Small intestine (tissue), 7 donors: ENCODE data around the gene REP15. TPM values are rescaled to one million over a fixed set of nuclear protein-coding genes. Genes with fewer than 3 reads are reported as not detected.
A peak's percentile ranks its signal among the peaks of the same experiment; 100 is the strongest.

ENCODE experiments used
- DNase-seq, 2 donors: peaks; one replicate each; pipeline versions ENCODE4 v3.0.0 to v3.0.0-alpha.2; 2013
- FAIRE-seq: peaks from 2 replicates; lab custom pipeline; 2012; peaks lifted over from hg19 to GRCh38; lab: Jason Lieb, UNC
- H3K27ac ChIP-seq, 3 donors: one replicate each; pipeline ENCODE4 v1.5.1; 2013; ENCODE audit warnings: low read length in 2 of 3, mild to moderate bottlenecking in 2 of 3, control low read depth in 1 of 3, inconsistent platforms in 1 of 3, low read depth in 1 of 3, moderate library complexity in 1 of 3
- H3K27me3 ChIP-seq, 3 donors: one replicate each; pipeline ENCODE4 v1.6.1; 2013; ENCODE audit warnings: low read length in 3 of 3, inconsistent platforms in 1 of 3; ENCODE audit not compliant: control insufficient read depth in 3 of 3, insufficient read depth in 3 of 3
- H3K36me3 ChIP-seq, 3 donors: one replicate each; pipeline ENCODE4 v1.6.1; 2013; ENCODE audit warnings: low read length in 3 of 3, inconsistent platforms in 1 of 3, low read depth in 1 of 3, mild to moderate bottlenecking in 1 of 3, moderate library complexity in 1 of 3; ENCODE audit not compliant: control insufficient read depth in 3 of 3, insufficient read depth in 2 of 3
- H3K4me1 ChIP-seq, 3 donors: one replicate each; pipeline ENCODE4 v1.6.1; 2013; ENCODE audit warnings: low read length in 2 of 3, inconsistent platforms in 1 of 3, low read depth in 1 of 3, mild to moderate bottlenecking in 1 of 3, moderate library complexity in 1 of 3; ENCODE audit not compliant: control insufficient read depth in 3 of 3, insufficient read depth in 2 of 3
- H3K4me3 ChIP-seq, 3 donors: one replicate each; pipeline ENCODE4 v1.5.1; 2013; ENCODE audit warnings: low read length in 3 of 3, control low read depth in 1 of 3, inconsistent platforms in 1 of 3, low read depth in 1 of 3, mild to moderate bottlenecking in 1 of 3, moderate library complexity in 1 of 3
- H3K9me3 ChIP-seq, 2 donors: one replicate each; pipeline ENCODE4 v1.6.1; 2013; ENCODE audit warnings: low read depth in 1 of 2, low read length in 1 of 2; ENCODE audit not compliant: control insufficient read depth in 2 of 2, insufficient read depth in 1 of 2
- WGBS, 3 donors: extraction: QIAGEN DNeasy Blood & Tissue Kit; methylation state at CpG; one replicate each; pipeline ENCODE4 v1.1.7; 2013; 5-methylcytosine and 5-hydroxymethylcytosine counted together
- polyA plus RNA-seq, 4 donors: library from polyadenylated mRNA; stranded (reverse) in 3 of 4; unstranded in 1 of 4; fragments of 200-250 nt in 3 of 4; fragments of 120-200 nt in 1 of 4; gene quantifications; one replicate each; pipeline versions ENCODE4 v1.2.1 to v1.2.3, GENCODE V29; 2013
- donor health status: healthy with polysubstance abuse.
- donor health status: control.
- donor health status: control.
- donor health status: Bipolar disorder and iron deficiency.
- donor health status: healthy.

The REP15 gene
- polyA plus RNA-seq, 4 donors: 17.2 to 58.8 (median 30.1) TPM

DNA sequence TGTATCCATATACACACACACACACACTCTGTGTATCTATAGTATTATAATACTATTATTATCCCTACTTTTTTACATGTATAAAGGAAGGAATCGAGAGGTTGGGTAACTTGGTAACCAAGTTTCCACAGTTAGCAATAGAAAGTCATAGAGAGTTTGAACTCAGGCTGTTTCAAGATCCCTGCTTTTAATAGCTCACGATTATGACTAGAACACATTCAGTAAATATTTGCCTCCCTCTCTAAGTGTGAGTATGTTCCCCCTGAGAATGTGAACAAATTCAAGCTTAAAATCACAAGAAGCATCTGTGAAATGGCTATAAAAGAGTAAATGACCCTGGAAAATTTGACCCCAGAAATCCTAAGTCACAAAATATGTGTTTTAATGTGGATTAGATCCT is 11.0 kb upstream of the REP15 start:
- Histone ChIP-seq H3K27me3 (no peaks in the 10 kb centered on the region), H3K9me3 (no peaks in the 10 kb centered on the region), H3K4me3 (no peak overlapping the region), H3K4me1 (peaks cover 0 to 6% (median 0%) of the 10 kb centered on the region in 3 donors), H3K27ac (no peak overlapping the region), H3K36me3 (peaks cover 3 to 23% (median 6%) of the 10 kb centered on the region in 3 donors)
- DNase-seq (no peak), FAIRE-seq (no peak)
- WGBS, 3 donors: 74 to 83% (median 76%) methylated on average over 2 of the region's 2 CpGs

DNA sequence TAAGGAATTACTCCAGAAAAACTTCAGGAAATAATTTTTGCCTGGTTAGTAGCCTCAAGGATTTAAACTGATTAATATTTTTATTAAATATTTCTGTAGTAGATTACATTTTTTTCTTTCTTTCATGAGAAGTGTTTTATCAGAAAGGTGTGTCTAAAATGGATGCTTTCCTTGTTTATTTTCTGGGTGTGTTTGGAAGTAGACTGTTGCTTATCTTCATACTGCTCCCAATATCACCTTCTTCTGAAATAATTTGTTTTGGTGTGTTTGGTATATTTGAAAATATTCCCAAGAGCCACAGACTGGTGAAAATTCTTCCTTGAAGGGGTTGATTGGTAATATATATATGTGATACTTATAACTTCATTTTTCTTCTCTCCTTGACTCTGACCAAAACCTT is 10.1 kb upstream of the REP15 start:
- Histone ChIP-seq H3K27ac (no peak overlapping the region), H3K36me3 (peaks cover 3 to 25% (median 8%) of the 10 kb centered on the region in 3 donors), H3K27me3 (no peaks in the 10 kb centered on the region), H3K4me1 (peaks cover 0 to 6% (median 0%) of the 10 kb centered on the region in 3 donors), H3K9me3 (no peaks in the 10 kb centered on the region), H3K4me3 (no peak overlapping the region)
- FAIRE-seq (no peak), DNase-seq (no peak)

DNA sequence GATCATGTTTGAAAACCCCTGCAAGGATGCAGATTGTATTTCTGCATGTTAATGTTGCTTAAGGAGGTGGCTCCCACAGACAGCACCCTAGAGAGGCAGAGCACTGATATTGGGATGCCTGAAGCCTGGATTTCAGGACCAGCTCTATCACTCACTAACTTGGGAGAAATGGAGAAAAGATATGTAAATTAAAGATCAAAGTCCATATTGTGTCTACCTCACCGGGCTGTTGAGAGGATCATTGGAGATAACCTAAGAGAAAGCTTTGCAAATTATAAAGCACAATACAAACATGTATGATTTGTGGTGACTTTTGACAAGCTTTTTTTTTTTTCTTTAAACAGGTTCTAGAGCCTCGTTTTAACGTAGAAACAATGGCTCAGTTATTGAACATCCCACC is 7.6 kb upstream of the REP15 start:
- no peak for FAIRE-seq
- DNase-seq: peak in 1 of 2 donors; percentile 30
- H3K4me1 ChIP-seq: peaks cover 0 to 6% (median 0%) of the 10 kb centered on the region in 3 donors
- 45 to 67% (median 56%) methylated on average over 3 of the region's 3 CpGs for WGBS, 3 donors
- no peaks in the 10 kb centered on the region for H3K27me3 ChIP-seq
- H3K4me3 ChIP-seq: no peak overlapping the region
- peaks cover 0 to 27% (median 9%) of the 10 kb centered on the region in 3 donors for H3K36me3 ChIP-seq
- no peak overlapping the region for H3K27ac ChIP-seq
- no peaks in the 10 kb centered on the region for H3K9me3 ChIP-seq

DNA sequence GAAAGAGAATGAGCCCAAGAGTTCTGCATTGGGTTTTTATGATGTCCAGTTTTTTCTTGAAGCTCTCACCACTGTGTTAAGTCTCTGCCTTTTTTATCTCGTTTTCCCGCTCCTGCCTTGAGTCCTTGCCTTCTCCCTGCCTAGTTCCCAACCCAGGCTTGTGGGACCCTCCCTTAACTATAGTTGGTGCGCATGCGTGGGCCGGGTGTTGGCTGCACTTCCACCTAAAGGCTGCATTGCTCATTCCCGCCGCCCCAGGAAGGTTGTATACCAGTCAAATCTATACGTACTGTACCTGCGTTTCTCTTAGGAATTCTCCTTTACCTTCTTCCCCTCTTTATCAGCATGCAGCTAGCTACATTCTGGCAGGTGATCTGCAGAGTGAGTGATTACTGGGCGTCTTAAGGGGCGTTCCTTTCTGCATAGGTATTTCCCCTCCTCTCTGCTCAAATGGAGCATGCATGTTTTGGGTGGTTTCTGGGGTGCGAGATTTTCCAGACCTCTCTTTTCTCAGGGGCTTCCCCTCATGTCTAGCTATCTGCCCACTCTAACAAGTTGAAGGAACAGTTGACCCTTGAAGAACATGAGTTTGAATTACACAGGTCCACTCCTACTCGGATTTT is 6.6 kb upstream of the REP15 start:
- DNase-seq (no peak), FAIRE-seq (no peak)
- Histone ChIP-seq H3K27me3 (no peaks in the 10 kb centered on the region), H3K4me1 (peaks cover 0 to 6% (median 0%) of the 10 kb centered on the region in 3 donors), H3K36me3 (peaks cover 0 to 25% (median 9%) of the 10 kb centered on the region in 3 donors), H3K27ac (no peak overlapping the region), H3K9me3 (no peaks in the 10 kb centered on the region), H3K4me3 (no peak overlapping the region)
- WGBS, 3 donors: 89 to 93% (median 89%) methylated on average over 13 of the region's 13 CpGs

DNA sequence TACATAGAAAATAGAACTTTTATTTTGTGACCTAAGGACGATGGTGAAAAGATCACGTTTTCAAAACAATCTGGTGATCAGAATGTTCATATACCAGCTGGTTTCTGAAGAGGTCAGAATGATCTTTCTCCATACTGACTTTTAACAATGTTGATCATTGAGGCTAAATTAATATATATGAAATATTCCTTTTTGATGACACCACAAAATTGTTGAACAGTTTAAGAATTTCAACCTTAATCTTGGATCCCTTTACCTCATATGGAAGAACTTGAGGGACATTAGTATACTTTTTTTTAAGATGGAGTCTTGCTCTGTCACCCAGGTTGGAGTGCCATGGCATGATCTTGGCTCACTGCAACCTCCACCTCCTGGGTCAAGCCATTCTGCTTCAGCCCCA is 2.8 kb upstream of the REP15 start:
- H3K36me3 ChIP-seq: peaks cover 0 to 23% (median 9%) of the 10 kb centered on the region in 3 donors
- 85 to 92% (median 89%) methylated on average over 2 of the region's 2 CpGs for WGBS, 3 donors
- no peak overlapping the region for H3K27ac ChIP-seq
- H3K27me3 ChIP-seq: no peaks in the 10 kb centered on the region
- no peak overlapping the region for H3K4me3 ChIP-seq
- FAIRE-seq (no peak), DNase-seq (no peak)
- no peaks in the 10 kb centered on the region for H3K9me3 ChIP-seq
- peaks cover 0 to 16% (median 0%) of the 10 kb centered on the region in 3 donors for H3K4me1 ChIP-seq

DNA sequence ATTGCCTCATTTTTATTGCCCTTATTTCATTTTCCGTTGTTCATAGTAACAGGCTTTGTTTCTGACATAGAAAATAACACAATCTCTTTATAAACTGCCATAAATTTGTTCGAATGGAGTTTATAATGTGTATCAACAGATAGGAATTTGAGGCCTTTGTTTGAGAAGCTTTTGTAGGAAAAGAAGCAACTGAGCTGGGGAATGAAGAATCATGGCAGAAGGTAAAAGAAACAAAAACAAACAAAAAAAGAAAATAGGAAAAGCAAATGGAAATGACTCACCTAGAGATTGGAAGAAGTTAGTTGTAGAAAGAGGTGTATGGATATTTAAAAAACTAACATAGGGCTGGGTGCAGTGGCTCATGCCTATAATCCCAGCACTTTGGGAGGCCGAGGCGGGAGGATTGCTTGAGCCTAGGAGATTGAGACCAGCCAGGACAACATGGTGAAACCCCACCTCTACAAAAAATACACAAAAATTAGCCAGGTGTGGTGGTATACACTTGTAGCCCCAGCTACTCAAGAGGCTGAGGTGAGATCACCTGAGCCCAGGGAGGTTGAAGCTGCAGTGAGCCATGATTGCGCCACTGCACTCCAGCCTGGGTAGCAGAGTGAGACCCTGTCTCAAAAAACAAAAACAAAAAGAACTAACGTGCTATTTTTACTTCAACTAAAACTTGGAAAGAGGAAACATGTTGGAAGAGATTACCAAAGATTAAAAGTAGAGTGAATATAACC is 523 bp upstream of the REP15 start:
- H3K9me3 ChIP-seq: no peaks in the 10 kb centered on the region
- FAIRE-seq: no peak
- H3K4me1 ChIP-seq: peaks cover 0 to 16% (median 0%) of the 10 kb centered on the region in 3 donors
- no peak for DNase-seq
- peaks cover 0 to 12% (median 5%) of the 10 kb centered on the region in 3 donors for H3K36me3 ChIP-seq
- no peak overlapping the region for H3K4me3 ChIP-seq
- no peak overlapping the region for H3K27ac ChIP-seq
- 68 to 75% (median 74%) methylated on average over 6 of the region's 6 CpGs for WGBS, 3 donors
- no peaks in the 10 kb centered on the region for H3K27me3 ChIP-seq

DNA sequence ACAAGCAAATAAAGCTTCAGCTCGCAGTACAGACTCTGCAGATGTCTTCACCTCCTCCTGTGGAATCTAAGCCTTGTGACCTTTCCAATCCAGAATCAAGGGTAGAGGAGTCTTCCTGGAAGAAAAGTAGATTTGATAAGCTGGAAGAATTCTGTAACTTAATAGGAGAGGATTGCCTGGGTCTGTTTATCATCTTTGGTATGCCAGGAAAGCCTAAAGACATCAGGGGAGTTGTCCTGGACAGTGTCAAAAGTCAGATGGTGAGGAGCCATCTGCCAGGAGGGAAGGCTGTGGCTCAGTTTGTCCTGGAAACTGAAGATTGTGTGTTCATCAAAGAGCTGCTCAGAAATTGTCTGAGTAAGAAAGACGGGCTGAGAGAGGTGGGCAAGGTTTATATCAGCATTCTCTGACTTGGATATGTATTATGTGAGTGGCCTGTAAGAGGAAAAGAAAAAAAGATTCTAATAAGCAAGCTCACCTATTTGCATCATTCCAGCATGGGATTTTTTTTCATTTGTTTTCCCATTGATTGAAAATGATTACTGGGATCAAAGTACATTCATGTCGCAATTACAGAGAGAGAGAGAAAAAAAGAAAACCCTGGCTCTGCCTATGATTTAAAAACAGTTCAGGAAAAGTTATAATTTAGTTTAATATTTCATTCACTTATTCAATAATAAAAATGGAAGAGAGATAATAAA is 767 bp downstream of the REP15 start:
- 21 to 51% (median 46%) methylated on average over 3 of the region's 3 CpGs for WGBS, 3 donors
- H3K27ac ChIP-seq: peak overlapping the region in 2 of 3 donors; percentile 8 to 52

DNA sequence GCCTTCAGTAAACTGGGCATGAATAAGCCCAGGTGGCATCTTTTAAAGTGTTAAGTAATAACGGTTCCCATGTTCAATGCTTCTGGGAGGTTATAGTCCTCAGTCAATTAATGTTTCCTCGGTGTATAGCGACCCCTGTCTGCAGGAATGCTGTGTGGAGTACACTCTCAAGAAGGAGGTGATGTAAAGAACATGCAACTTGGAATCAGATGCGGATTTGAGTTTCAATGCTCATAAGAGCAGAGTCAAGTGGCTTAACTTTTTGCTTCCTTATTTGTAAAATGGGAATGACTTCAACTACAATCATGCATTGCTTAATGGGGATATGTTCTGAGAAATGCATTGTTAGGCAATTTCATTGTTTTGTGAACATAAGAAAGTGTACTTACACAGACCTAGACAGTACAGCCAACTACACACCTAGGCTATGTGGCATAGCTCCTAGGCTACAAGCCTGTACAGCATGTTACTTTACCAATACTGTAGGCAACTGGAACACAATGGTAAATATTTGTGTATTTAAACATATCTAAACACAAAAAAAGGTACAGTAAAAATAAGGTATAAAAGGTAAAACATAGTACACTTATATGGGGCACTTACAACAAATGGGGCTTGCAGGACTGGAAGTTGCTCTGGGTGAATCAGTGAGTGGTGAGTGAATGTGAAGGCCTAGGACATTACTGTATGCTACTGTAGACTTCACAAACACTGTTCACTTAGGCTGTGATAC is 7.6 kb downstream of the REP15 start:
- Histone ChIP-seq H3K4me3 (no peak overlapping the region), H3K36me3 (no peaks in the 10 kb centered on the region), H3K27me3 (no peaks in the 10 kb centered on the region), H3K4me1 (peaks cover 0 to 10% (median 0%) of the 10 kb centered on the region in 3 donors), H3K27ac (no peak overlapping the region), H3K9me3 (no peaks in the 10 kb centered on the region)
- 2 to 4% (median 3%) methylated on average over 4 of the region's 4 CpGs for WGBS, 3 donors
- no peak for FAIRE-seq
- DNase-seq: peak; percentile 86 to 90

More for the DNA sequence above, 767 bp downstream of the REP15 start:
- Histone ChIP-seq H3K36me3 (peaks cover 0 to 10% (median 5%) of the 10 kb centered on the region in 3 donors), H3K27me3 (no peaks in the 10 kb centered on the region), H3K4me3 (peak overlapping the region in 2 of 3 donors; percentile 5 to 25), H3K9me3 (no peaks in the 10 kb centered on the region), H3K4me1 (peaks cover 0 to 16% (median 0%) of the 10 kb centered on the region in 3 donors)
- FAIRE-seq: no peak
- peak; percentile 68 to 77 for DNase-seq
